Calu3 (cell line): ENCODE results near the gene STK38. TPM values are rescaled to one million over a fixed set of nuclear protein-coding genes. Genes with fewer than 3 reads are reported as not detected.
A peak's percentile ranks its signal among the peaks of the same experiment; 100 is the strongest.

ENCODE experiments used
- BruUV-seq: library from RNA; stranded (reverse); fragments of 400-500 nt; replicated peaks from 2 replicates; lab custom pipeline; 2021; lab: Mats Ljungman, UMichigan
- CTCF ChIA-PET: fragments of 300-600 bp; sonication (Branson Sonifier 250); formaldehyde crosslinking; loops from one replicate; lab custom pipeline; 2022; ENCODE audit warnings: antibody characterized with exemption; lab: Charles Lee
- DNase-seq: peaks from one replicate; pipeline ENCODE4 v3.0.0; 2022
- H3K27ac Mint-ChIP-seq: one replicate; pipeline ENCODE4 v1.8.0; 2022; ENCODE audit warnings: mixed read lengths; ENCODE audit not compliant: unreplicated experiment
- H3K27me3 Mint-ChIP-seq: one replicate; pipeline ENCODE4 v1.8.0; 2022; ENCODE audit warnings: mixed read lengths; ENCODE audit not compliant: unreplicated experiment
- H3K36me3 Mint-ChIP-seq: one replicate; pipeline ENCODE4 v1.8.0; 2022; ENCODE audit warnings: mild to moderate bottlenecking, moderate library complexity, mixed read lengths; ENCODE audit not compliant: insufficient read depth, unreplicated experiment
- H3K4me1 Mint-ChIP-seq: one replicate; pipeline ENCODE4 v1.8.0; 2022; ENCODE audit warnings: mild to moderate bottlenecking, low read depth, mixed read lengths; ENCODE audit not compliant: unreplicated experiment
- H3K4me3 Mint-ChIP-seq: one replicate; pipeline ENCODE4 v1.8.0; 2022; ENCODE audit warnings: mild to moderate bottlenecking, low read depth, moderate library complexity, mixed read lengths; ENCODE audit not compliant: unreplicated experiment
- H3K9me3 Mint-ChIP-seq: one replicate; pipeline ENCODE4 v1.8.0; 2022; ENCODE audit warnings: low read depth, mixed read lengths; ENCODE audit not compliant: unreplicated experiment
- intact Hi-C: fragments of 100-400 bp; cut with micrococcal nuclease; formaldehyde crosslinking; loops from one replicate; pipeline ENCODE4 v1.10.0; 2022; ENCODE audit not compliant: unreplicated experiment
- total RNA-seq: library from RNA; stranded (reverse); gene quantifications from 2 replicates; pipeline ENCODE4 v1.2.3, GENCODE V29; 2022
- TF ChIP-seq, protein P1 (sequence below): fragments of 200-600 bp; IDR thresholded peaks from one replicate; pipeline ENCODE4 v1.8.0; 2022; ENCODE audit warnings: antibody characterized with exemption; ENCODE audit not compliant: unreplicated experiment

The STK38 gene
- total RNA-seq, 1 experiment from 2014 or later = 70.3 TPM

DNA sequence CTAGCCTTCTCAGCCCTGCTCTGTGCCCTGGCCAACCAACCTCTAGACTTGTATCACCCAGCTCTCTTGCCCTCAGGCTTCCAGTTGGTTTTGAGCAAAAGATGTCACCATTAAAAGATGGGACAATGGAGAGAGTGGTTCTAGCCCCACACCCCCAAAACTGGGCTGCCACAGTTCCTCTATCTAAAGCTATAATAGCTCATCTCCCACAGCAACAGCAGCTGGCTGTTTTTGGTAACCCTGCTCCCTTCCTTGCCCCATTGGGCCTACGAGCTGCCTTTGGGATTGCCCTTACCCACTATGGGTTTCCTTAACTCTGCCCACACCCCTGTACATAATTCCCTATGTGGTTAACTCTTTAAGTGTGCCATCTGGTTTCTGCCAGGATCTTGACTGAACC is 39.3 kb upstream of the STK38 start:
- intact Hi-C loops = no loop called here
- BruUV-seq = no TSS peak
- TF ChIP-seq, protein P1, sequence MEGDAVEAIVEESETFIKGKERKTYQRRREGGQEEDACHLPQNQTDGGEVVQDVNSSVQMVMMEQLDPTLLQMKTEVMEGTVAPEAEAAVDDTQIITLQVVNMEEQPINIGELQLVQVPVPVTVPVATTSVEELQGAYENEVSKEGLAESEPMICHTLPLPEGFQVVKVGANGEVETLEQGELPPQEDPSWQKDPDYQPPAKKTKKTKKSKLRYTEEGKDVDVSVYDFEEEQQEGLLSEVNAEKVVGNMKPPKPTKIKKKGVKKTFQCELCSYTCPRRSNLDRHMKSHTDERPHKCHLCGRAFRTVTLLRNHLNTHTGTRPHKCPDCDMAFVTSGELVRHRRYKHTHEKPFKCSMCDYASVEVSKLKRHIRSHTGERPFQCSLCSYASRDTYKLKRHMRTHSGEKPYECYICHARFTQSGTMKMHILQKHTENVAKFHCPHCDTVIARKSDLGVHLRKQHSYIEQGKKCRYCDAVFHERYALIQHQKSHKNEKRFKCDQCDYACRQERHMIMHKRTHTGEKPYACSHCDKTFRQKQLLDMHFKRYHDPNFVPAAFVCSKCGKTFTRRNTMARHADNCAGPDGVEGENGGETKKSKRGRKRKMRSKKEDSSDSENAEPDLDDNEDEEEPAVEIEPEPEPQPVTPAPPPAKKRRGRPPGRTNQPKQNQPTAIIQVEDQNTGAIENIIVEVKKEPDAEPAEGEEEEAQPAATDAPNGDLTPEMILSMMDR = no peak
- Mint-ChIP-seq H3K4me1 (peaks cover 17% of the 10 kb centered on the region), H3K9me3 (no peaks in the 10 kb centered on the region), H3K27me3 (no peaks in the 10 kb centered on the region), H3K36me3 (no peaks in the 10 kb centered on the region), H3K4me3 (no peak overlapping the region), H3K27ac (no peak overlapping the region)
- CTCF ChIA-PET = interaction anchor here (1.2 kb wide), 1 partner anchor 23 kb away, joined by 3 read pairs; no protein-coding TSS in a partner anchor
- DNase-seq = no peak

DNA sequence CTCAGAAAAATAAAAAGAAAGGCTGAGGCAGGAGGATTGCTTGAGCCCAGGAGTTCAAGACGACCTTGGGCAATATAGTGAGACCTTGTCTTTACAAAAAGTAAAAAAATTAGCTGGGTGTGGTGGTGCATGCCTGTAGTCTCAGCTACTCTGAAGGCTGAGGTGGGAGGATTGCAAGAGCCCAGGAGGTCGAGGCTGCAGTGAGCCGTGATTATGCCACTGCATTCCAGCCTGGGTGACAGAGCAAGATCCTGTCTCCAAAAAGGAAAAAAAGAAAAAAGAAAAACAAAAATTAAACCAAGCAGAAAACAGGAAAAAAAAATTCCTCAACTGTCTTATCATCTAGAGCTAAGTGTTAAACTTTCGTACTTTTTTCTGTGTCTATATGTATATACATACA is 34.4 kb upstream of the STK38 start:
- Mint-ChIP-seq H3K4me1 (peaks cover 32% of the 10 kb centered on the region), H3K9me3 (no peaks in the 10 kb centered on the region), H3K27me3 (no peaks in the 10 kb centered on the region), H3K27ac (no peak overlapping the region), H3K4me3 (no peak overlapping the region), H3K36me3 (peaks cover 20% of the 10 kb centered on the region)
- TF ChIP-seq, protein P1 = no peak
- no peak for DNase-seq
- CTCF ChIA-PET = interaction anchor here (0.7 kb wide), 1 partner anchor 10 kb away, joined by 3 read pairs; no protein-coding TSS in a partner anchor
- intact Hi-C loops = no loop called here
- no TSS peak for BruUV-seq

DNA sequence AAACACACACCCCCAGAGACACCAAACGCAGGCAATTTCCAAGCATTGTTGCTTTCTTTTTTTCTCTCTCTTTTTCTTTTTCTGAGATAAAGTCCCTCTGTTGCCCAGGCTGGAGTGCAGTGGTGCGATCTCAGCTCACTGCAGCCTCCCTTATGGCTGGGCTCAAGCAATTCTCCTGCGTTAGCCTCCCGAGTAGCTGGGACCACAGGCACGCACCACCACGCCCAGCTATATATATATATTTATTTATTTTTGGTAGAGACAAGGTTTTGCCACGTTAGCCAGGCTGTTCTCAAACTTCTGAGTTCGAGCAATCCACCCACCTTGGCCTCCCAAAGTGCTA is 32.9 kb upstream of the STK38 start:
- CTCF ChIA-PET = interaction anchor here (0.7 to 1.9 kb wide), 11 partner anchors 10 to 438 kb away, joined by 3 to 30 read pairs (median 4); no protein-coding TSS in a partner anchor
- H3K9me3 Mint-ChIP-seq = no peaks in the 10 kb centered on the region
- H3K36me3 Mint-ChIP-seq = peaks cover 20% of the 10 kb centered on the region
- TSS peak; percentile 90 for BruUV-seq
- H3K27me3 Mint-ChIP-seq = no peaks in the 10 kb centered on the region
- H3K27ac Mint-ChIP-seq = peak overlapping the region; percentile 74
- no peak for DNase-seq
- peaks cover 39% of the 10 kb centered on the region for H3K4me1 Mint-ChIP-seq
- TF ChIP-seq, protein P1 = no peak
- intact Hi-C loops = no loop called here
- H3K4me3 Mint-ChIP-seq = peak overlapping the region; percentile 25

DNA sequence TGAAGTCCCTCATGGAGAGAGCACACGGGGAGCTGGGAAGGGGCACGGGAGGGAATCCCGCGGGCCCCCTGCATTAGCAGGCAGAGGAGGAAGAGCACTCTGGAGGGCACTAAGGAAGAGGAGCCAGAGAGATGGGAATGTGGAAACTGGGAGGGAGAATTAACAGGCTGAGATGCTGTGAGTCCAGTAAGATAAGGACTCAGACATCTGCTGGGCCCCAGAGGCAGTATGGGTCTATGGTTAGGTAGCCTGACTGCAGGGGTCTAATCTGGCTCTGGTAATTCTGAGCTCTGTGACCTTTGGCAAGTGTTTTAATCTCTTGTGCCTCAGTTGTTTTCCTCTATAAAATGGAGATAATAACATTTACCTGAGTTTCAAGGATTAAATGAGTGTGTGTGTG is 31.2 kb upstream of the STK38 start:
- no peaks in the 10 kb centered on the region for H3K9me3 Mint-ChIP-seq
- intact Hi-C loops = loop anchor here (2.0 kb wide), 1 partner anchor 16 kb away; the partner anchor contains the start of gene SRSF3
- no TSS peak for BruUV-seq
- peaks cover 20% of the 10 kb centered on the region for H3K36me3 Mint-ChIP-seq
- H3K4me1 Mint-ChIP-seq = peaks cover 39% of the 10 kb centered on the region
- H3K27ac Mint-ChIP-seq = peak overlapping the region; percentile 95
- CTCF ChIA-PET = interaction anchor here (1.9 kb wide), 1 partner anchor 33 kb away, joined by 30 read pairs; no protein-coding TSS in a partner anchor
- H3K27me3 Mint-ChIP-seq = no peaks in the 10 kb centered on the region
- DNase-seq = no peak
- TF ChIP-seq, protein P1 = no peak
- H3K4me3 Mint-ChIP-seq = peak overlapping the region; percentile 3
